H1 (cell line): ENCODE results near the gene ANAPC10. TPM values are rescaled to one million over a fixed set of nuclear protein-coding genes. Genes with fewer than 3 reads are reported as not detected.

ENCODE experiments used
- BCL11A ChIP-seq, 2 experiments: IDR thresholded peaks; one replicate each; pipeline ENCODE4 v1.6.1; 2011; ENCODE audit warnings: low read depth in 2 of 2, low read length in 2 of 2, mild to moderate bottlenecking in 2 of 2
- CREB1 ChIP-seq: IDR thresholded peaks from 2 replicates; pipeline ENCODE4 v1.6.1; 2012; ENCODE audit warnings: inconsistent platforms
- CTCF ChIP-seq, 3 experiments: IDR thresholded peaks; 1 replicate in 2 of 3; 2 replicates in 1 of 3; pipeline versions ENCODE4 v1.5.1 to v1.6.1; 2011; ENCODE audit warnings: low read length in 3 of 3, mild to moderate bottlenecking in 3 of 3, inconsistent platforms in 2 of 3, low read depth in 1 of 3, moderate library complexity in 1 of 3; ENCODE audit not compliant: insufficient read depth in 1 of 3; ENCODE audit errors: control extremely low read depth in 1 of 3
- EGR1 ChIP-seq: IDR thresholded peaks from 2 replicates; pipeline ENCODE4 v1.6.1; 2011; ENCODE audit warnings: low read depth, low read length, borderline replicate concordance
- TEAD4 ChIP-seq: IDR thresholded peaks from 2 replicates; pipeline ENCODE4 v1.6.1; 2012; ENCODE audit warnings: low read depth, low read length, inconsistent platforms, mixed read lengths
- polyA plus RNA-seq, 7 experiments: library from polyadenylated mRNA; depleted of rRNA in 3 of 7; stranded (reverse) in 5 of 7; unstranded in 2 of 7; fragments of >200 nt in 5 of 7; fragments of 200-250 nt in 2 of 7; gene quantifications; 1 replicate in 5 of 7; 2 replicates in 1 of 7; 4 replicates in 1 of 7; pipeline versions ENCODE4 v1.2.1 to v1.2.3, GENCODE V29; 2011 to 2013; ENCODE audit warnings: missing spikeins in 2 of 7, mixed read lengths in 2 of 7
- total RNA-seq: library from RNA; stranded (reverse); fragmentation: NEBNext Ultra II Directional; extraction: Animal tissue kit (Norgen Biotek cat#: 25700); gene quantifications from 2 replicates; pipeline ENCODE4 v1.2.1, GENCODE V29; 2021

ANAPC10 gene
- total and polyA plus RNA-seq, 2 of the 8 experiments (the other 6 are each of a cell fraction or from before 2014, with no cell fraction given) = 17.6 to 23.3 TPM

GRCh38 chr4:145075742-145076468, 22.1 kb downstream of the ANAPC10 start (continued):
- no peak for TF ChIP-seq EGR1
- TF ChIP-seq CREB1 = no peak
- TF ChIP-seq TEAD4 = no peak
- TF ChIP-seq BCL11A (IDR thresholded peaks at IDR 0.05; ENCODE audit: low read depth in 2 of 2, low read length in 2 of 2) = no peak
- TF ChIP-seq CTCF (IDR thresholded peaks at IDR 0.05; ENCODE audit: control extremely low read depth in 1 of 3, insufficient read depth in 1 of 3, low read depth in 1 of 3, low read length in 3 of 3) = no peak
